GM19395 (cell line): ENCODE results near the gene EMD.
"Not testable (repeated sequence)": the region's sequence is repeated elsewhere in the genome, so short reads cannot be mapped to it uniquely, and the experiment has no call there.

ENCODE experiments used
- ATAC-seq: cut with Tn5 transposase; IDR thresholded peaks from one replicate; pipeline ENCODE4 v1.9.1; 2021; ENCODE audit warnings: mild to moderate bottlenecking, moderate library complexity; ENCODE audit not compliant: unreplicated experiment

EMD gene

DNA sequence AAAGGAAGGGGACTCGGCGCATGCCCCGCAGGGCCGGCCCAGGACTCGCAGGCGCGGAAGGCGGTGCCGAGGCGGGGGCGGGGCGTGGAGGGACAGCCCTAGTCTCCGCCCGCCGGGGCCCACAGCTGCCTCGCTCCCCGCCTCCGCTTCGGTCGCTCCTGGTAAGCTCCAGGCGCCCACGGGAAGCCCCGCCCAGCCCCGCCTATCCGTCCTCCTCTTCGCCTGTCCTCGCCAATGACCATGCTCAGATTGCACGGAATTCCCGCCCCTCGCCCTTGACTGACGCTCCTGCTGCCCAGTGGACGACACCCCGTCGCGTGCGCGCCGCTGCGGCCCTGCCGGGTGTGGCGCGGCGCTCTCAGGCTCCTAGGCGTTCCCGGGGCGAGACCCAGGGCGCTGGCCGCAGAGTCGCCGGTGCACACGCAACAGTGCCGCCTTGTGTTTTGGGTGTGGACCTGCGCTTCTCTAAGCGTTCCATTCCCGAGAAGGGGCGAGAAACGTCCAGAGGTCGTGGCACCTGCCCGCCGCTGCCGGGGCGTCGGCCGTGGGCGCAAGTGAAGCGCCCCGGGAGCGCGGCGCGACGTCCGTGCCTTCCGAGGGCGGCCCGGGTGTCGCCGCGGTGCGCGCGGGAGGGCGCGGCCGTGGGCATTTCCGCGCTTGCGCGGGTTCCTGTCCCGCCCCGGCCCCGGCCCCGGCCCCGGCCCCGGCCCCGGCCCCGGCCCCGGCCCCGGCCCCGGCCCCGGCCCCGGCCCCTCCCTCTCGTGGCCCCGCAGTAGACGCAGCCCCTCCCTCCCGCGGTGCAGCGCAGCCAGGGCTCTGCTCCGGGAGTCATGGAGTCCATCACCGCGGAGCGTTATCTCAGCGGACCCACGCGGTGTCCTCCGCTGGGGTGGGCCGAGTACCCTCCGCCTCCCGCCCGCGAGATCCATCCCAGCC lies 11.0 kb downstream of the EMD start:
- ATAC-seq: peak; percentile 72

DNA sequence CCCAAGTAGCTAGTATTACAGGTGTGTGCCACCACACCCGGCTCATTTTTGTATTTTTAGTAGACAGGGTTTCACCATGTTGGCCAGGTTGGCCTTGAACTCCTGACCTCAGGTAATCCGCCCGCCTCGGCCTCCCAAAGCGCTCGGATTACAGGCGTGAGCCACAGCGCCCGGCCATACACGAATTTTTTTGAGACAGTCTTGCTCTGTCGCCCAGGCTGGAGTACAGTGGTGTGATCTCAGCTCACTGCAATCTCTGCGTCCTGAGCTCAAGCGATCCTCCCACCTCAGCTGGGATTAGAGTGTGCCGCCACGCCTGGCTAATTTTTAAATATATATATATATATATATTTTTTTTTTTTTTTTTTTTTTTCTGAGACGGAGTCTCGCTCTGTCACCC lies 17.3 kb downstream of the EMD start:
- not testable (repeated sequence) for ATAC-seq

DNA sequence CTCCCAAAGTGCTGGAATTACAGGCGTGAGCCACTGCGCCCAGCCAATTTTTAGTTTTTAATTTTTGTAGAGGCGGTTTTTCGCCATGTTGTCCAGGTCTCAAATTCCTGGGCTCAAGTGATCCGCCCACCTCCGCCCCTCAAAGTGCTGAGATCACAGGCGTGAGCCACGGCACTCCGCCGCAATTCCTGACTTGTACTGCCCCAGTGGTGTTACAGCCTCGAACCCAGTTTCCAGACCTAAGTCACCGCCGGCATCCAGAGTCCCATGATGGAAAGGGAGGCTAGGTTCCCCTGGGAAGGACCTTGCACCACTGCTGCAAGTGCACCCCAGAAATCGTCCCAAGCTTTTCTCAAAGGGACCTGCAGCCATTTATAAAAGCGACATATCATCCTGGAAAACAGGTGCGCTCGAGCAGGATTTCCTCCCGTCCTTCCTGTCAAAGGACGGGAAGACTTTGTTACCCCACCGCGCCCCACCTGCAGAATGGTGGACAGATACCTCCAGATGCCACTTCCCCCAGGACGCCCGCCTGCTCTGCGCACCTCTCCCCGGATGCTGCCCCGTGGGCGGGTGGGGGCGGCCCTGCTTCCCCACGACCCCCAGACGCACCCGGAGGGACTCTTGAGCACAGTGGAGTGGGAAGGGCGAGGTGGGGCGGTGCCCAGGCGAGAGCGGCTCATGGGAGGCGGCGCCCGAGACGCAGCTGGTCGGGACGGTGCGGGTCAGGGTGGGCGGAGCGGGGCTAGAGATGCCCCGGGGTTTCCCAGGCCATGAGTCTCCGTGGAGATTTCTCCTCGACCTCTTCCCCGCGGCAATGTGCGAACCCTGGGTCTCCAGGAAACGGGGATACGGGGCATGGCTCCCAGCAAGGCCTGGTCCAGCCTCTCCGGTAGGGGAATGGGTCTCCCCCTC lies 18.1 kb downstream of the EMD start:
- ATAC-seq: peak; percentile 59

DNA sequence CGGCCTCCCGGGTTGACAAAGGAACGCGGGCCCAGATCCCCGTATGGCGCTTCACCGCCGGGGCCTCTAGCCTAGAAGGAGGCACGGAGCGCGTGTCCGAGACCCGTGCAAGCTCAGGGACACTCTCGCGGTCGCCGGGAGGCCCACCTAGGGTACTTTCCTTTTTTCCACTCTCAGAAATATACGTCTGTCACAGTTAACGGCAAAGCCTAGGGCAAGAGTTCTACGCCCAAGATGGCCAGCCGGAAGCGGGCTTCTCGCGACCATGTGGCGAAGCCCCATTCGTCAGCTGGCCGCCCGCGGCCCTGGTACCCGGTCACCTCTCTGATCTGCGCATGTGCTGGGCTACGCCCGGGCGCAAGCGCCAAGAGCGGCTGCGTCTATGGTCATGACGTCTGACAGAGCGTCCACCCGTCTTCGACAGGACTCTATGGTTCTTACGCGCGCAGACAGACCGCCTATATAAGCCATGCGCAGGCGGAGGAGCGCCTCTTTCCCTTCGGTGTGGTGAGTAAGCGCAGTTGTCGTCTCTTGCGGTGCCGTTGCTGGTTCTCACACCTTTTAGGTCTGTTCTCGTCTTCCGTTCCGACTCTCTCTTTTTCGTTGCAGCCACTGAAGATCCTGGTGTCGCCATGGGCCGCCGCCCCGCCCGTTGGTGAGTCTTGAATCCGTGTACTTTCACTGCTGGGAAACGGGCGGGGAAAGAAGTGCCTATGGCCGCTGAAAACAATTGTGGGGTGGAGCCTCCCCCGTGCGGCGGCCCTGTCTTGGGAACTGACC lies 19.0 kb downstream of the EMD start, which contains the start of gene RPL10:
TSS of gene RPL10 (plus strand) at position 490 of the 780 bp plus-strand sequence. CDS start at position 633, 143 bp downstream.
- peak; percentile 76 for ATAC-seq

DNA sequence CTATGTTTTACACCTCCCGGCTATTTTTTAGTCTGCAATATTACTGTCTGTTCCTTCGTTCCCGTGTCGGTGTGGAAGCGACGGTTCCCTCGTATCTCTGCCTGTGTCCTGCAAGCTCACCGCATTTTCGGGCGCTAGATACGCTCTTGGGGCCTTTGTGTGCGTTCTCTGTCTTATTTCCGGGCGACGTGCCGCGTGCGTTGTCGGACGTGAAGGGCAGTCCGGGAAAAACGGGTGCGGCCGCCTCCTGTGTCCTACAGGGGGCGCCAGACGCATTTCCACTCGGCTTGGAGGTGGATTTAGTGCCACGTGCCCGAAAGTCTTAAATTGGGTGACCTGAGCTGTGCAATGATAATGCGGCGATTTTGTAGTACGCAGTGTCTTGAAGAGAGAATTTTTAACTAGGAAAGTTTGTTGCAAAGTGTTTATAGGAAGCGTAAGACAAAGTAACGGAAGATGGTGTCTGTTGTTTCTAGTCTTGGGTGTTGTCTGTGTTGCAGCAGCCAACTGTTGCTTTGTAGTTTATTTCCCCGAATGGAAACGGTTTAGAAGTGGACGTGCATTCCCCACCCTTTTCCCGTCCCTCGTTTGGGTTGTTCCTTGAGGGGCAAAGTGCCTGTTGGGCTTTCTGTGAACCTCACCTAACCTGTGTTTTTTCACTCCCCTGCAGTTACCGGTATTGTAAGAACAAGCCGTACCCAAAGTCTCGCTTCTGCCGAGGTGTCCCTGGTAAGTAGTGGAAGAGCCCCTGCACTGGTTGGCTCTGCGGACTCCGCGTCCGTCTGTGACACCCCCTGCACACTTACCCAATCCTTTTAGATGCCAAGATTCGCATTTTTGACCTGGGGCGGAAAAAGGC lies 19.8 kb downstream of the EMD start:
- ATAC-seq: peak; percentile 15

DNA sequence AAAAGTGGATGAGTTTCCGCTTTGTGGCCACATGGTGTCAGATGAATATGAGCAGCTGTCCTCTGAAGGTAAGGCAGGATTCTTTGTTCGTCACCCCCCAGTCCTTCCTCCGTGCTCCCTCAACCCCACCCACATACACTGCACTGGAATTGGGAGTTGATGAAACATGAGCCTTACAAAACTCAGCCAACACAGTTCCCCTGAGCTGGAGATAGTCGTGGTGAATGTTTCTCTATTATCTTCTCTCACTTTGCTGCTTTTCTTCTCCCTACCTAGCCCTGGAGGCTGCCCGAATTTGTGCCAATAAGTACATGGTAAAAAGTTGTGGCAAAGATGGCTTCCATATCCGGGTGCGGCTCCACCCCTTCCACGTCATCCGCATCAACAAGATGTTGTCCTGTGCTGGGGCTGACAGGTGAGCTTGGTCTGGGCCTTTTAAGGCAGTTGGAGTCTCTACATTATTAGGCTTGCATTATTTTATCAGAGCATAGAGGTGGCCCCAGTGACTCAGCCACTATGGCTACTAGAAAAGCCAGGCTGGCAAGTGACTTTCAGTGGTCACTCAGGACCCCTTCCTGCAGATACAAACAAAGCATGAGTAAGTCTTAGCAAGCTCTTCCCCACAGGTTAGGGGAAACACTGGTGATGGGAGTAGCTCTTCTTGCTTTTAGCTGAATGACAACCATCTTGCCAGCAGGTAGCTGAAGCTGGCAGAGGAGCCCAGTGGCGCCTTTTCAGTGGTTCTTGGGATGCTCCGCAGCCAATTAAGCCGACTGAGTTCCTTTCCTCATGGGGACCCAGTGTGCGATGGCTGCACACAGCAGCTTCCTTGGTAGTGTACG lies 20.7 kb downstream of the EMD start:
- no peak for ATAC-seq

DNA sequence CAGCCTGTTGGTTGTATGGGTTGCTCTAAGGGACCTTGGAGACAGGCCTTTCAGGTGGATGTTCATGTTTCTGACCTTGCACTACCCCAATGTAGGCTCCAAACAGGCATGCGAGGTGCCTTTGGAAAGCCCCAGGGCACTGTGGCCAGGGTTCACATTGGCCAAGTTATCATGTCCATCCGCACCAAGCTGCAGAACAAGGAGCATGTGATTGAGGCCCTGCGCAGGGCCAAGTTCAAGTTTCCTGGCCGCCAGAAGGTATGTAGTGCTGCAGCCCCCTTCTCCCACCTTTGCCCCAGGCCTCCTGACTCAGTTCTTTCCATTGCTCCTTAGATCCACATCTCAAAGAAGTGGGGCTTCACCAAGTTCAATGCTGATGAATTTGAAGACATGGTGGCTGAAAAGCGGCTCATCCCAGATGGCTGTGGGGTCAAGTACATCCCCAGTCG lies 21.3 kb downstream of the EMD start:
- ATAC-seq: not testable (repeated sequence)

DNA sequence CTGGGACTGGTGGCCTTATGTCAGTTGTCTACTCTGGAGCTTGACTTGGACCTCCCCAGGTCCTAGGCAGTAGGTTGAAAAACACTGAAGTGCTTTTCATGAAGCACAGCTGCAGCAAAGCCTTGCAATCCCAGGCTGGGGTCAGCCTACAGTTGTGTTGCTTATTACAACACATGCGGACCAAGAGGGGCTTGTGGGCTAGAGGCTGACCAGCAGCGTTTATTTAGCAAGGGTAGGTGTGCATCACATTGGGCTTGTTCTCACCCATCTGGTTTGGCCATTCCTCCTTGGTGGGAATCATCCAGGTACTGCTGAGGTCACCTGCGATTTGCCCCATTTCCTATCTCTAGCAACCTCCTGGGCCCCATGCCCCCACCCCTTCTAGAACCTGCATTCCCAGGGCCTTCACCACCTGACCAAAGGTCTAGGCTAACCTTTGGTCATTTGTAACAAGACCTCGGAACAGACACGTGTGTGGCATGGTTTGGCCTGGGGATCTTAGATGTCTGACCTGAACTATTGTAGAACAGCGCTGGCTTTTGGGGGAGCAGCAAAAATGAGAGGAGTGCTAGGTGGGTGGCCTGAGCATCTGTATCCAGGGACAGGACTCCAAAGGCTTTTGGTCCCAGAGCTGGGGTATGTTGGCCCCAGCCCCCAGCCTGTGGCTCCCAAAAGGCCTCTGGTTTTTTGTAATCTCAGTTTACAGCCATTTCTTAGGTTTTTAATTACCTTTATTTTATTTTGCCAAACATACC lies 22.1 kb downstream of the EMD start:
- ATAC-seq: no peak

DNA sequence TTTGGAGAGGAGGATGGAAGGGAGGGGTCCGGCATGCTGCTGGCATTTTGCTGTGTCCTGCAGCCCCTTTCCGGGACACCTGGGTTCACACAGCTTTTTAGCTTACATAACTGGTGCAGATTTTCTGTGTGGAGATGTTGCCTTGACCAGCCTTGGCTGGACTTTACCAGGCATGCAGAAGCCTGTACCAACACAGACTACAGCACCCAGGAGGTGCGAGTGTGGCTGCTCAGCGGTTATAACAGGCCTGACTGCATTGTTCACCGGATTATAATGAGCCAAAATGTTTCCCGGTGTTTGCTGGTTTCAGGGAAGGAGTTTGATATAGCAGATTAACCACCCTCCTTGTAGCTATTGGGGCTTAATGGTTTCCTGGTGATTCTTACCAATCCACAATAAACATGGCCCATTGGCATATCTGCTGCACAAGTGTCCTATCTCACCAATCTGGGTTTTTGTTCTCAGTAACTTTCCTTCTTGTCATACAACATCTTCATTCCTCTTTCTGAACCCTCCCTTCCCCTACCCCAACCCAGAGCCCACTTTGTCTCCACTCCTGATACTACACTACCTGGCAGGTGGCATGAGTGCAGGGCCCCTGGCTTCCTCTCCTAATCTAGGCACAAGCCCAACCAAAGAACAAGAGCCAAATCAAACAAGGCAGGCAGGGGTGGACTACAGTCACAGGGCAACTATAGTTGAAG lies 23.0 kb downstream of the EMD start:
- no peak for ATAC-seq

DNA sequence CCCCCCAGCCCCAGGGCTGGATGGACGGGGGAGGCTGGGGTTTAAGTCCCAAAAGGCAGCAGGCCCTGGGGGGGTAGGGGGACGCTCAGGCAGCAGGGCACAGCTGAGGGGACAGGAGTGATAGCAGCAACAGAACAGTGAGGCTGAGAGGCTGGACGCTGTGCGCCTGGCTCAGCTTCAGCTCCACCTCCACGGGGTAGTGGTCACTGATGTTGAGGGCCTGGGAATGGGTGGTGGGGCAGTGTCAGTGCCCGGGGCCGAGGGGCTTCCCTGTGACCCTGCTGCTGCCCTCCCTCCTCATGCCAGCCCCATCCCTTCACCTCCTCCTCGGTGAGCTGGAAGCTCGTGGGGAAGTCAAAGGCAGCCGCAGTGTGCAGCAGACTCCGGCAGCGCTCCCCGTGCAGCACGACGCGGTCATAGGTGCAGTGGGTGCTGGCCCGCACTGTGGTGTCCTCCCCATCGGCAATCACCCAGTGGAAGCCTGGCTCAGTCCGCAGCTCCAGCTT lies 23.6 kb downstream of the EMD start:
- ATAC-seq: no peak

DNA sequence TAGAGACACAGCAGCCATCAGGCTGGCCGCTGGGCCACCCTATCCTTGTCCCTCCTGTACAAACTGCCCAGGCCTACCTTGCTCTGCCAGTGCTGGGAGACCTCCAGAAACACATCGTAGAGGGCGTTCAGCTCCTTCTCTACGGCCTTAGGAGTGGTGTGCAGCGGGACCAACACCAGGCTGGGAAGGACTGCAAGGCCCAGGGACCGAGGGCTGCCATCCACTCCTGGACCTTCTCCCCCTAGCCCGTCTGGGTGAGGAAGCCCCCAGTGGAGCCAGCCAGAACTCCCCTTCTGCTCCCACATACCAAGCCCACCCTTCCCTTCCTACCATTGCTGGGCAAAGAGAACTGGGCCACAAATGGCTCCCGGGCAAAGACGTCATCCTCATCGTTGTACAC lies 24.1 kb downstream of the EMD start:
- no peak for ATAC-seq

DNA sequence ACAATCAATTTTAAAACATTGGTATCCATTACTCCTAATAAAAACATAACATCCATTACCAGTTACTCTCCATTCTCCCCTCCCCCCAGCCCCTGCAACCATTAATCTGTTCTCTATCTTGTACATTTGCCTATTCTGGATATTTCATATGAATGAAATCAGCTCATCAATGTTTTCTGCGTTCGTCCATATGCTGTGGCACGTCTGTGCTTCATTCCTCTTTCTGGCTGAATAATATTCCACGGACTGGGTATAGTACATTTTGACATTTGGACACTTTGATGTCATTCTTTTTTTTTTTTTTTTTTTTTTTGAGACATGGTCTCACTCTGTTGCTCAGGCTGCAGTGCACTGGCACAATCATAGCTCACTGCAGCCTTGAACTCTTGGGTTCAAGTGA lies 24.8 kb downstream of the EMD start:
- no peak for ATAC-seq

DNA sequence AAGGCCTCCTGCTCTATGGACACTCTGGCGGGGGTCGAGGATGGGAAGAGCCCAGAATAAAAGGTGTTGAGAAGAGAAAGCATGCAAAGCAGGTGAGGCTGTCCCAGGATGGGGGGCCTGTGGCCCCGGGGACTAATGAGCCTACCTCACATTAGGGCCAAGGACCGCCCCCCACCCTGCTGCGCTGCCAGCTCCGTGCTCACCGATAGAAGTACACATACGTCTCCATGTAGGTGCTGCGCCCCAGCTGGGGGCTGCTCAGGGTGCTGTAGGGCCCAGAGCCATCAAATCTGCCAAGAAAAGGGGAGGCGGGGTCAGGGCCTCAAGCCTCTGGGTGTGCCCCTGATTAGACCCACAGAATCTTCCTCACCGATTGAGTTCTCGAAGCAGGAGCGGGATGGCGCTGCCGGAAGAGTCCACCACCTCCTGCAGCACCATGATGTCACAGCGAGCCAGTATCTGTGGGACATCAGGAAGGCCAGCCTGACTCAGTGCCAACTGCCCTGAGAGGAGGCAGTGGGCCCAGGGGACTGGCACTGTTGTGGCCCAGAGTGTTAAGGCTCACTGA lies 25.6 kb downstream of the EMD start:
- no peak for ATAC-seq

DNA sequence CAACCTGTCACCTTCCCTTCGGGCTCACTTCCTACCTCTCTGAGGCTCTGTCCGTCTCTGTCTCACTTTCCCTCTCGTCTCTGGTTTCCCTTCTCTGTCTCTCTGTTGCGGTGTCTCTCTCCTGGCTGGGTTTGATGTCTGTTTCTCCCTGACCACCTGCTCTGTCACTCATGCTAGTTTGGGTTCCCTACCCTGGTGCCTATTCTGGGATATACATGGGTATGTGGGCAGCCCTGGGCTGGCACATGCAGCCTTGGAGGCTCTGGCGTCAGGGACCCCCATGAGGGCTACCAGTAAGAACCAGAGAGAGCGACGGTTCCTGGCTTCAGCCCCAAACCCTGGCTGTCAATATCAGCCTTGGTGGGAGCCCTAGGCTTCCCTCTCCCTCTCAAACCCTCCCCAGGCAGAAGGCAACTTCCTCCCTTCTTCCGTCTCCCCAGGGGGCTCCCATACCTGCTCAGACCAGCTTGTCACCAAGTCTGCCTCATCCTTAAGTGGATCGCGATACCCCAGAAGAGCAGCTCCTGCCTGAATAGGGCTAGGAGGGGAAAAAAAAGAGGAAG lies 29.6 kb downstream of the EMD start:
- no peak for ATAC-seq

DNA sequence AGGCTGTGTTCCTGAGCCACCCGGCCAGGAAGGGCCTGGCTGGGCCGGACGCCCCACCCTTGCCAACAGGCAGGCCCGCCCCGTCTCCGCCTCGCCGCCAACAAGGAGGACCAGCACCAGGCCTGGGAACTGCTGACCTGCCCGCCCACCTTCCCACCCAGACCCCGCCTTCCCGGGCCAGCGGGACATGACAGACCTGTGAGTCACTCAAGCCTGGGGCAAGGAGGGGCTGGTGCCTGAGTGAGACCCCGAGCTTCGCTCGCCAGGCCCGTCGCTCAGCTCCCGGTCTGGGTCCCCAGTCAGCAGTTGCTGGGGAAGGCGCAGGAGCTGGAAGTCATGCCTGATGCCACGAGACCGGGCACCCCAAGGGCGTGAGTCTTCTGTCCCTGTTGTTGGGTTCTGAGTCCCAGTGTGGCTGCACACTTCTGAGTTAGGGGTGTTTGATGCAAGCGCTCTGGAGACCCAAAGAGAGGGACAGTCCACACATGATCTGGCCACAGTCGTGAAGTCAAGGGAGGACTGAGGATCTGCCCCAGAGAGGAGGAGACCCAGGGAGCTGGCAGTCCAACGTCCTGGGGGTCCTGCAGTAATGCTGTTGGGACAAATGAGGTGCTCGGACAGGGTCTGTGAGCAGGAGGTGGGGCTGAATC lies 30.3 kb downstream of the EMD start, which contains the start of gene DNASE1L1:
TSS of gene DNASE1L1 (minus strand) at position 33 of the 650 bp plus-strand sequence. CDS start 3,686 bp downstream, outside the sequence.
- ATAC-seq: no peak

DNA sequence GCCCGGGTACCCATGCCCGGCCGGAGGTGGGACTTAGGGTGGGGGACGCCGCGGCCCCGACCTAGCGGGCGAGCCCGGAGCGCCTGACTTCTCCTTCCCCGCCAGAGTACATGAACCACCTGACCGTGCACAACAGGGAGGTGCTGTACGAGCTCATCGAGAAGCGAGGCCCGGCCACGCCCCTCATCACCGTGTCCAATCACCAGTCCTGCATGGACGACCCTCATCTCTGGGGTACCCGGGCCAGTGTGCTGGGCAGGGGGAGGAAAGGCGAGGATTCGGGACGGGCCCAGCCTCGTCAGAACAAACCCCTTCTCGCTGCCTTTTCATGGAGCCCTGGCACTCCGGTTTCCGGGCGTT lies 32.9 kb downstream of the EMD start:
- peak; percentile 48 for ATAC-seq
